Measurements from ENCODE around the gene ARHGEF26.

DNA sequence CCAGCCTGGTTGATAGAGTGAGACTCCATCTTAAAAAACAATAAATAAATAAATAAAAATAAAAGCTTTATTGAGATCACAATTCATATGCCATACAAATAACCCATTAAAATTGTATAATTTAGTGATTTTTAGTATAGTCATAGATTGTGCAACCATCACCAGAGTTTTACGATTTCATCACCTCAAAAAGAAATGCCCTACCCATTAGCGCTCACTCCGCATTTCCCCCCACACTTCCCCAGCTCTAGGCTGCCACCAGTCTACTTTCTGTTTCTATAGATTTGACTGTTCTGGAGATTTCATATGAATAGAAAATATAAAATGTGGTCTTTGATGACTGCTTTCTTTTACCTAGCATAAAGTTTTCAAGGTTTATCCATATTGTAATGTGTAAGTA is 57.0 kb downstream of the ARHGEF26 start:
- TF ChIP-seq POLR2A (IDR thresholded peaks at IDR 0.05) = no peak
- TF ChIP-seq, protein P1, sequence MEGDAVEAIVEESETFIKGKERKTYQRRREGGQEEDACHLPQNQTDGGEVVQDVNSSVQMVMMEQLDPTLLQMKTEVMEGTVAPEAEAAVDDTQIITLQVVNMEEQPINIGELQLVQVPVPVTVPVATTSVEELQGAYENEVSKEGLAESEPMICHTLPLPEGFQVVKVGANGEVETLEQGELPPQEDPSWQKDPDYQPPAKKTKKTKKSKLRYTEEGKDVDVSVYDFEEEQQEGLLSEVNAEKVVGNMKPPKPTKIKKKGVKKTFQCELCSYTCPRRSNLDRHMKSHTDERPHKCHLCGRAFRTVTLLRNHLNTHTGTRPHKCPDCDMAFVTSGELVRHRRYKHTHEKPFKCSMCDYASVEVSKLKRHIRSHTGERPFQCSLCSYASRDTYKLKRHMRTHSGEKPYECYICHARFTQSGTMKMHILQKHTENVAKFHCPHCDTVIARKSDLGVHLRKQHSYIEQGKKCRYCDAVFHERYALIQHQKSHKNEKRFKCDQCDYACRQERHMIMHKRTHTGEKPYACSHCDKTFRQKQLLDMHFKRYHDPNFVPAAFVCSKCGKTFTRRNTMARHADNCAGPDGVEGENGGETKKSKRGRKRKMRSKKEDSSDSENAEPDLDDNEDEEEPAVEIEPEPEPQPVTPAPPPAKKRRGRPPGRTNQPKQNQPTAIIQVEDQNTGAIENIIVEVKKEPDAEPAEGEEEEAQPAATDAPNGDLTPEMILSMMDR (IDR thresholded peaks at IDR 0.05) = no peak
